Esophagus muscularis mucosa (tissue), 4 donors: ENCODE results near the gene LSM4. TPM values are rescaled to one million over a fixed set of nuclear protein-coding genes. Genes with fewer than 3 reads are reported as not detected.

Experiments
- DNase-seq: peaks from one replicate; pipeline ENCODE4 v3.0.0-alpha.2; 2017; ENCODE audit errors: extremely low spot score
- H3K27ac ChIP-seq, 4 donors: fragments of 200-600 bp; sonication (generic); replicated peaks in 1 of 4; 1 replicate in 3 of 4; 2 replicates in 1 of 4; pipeline ENCODE4 v1.5.1; 2016 to 2019; ENCODE audit warnings: mild to moderate bottlenecking in 1 of 4
- H3K27me3 ChIP-seq, 4 donors: fragments of 200-600 bp; sonication (generic); one replicate each; pipeline versions ENCODE4 v1.5.1 to v1.6.0; 2016 to 2019
- H3K36me3 ChIP-seq, 4 donors: fragments of 200-600 bp; sonication (generic); one replicate each; pipeline ENCODE4 v1.5.1; 2016 to 2019
- H3K4me1 ChIP-seq, 4 donors: fragments of 200-600 bp; sonication (generic); one replicate each; pipeline ENCODE4 v1.5.1; 2016 to 2019
- H3K4me3 ChIP-seq, 4 donors: fragments of 200-600 bp; sonication (generic); 1 replicate in 2 of 4; 2 replicates in 2 of 4; pipeline ENCODE4 v1.5.1; 2016 to 2019; ENCODE audit warnings: mild to moderate bottlenecking in 4 of 4, moderate library complexity in 1 of 4
- H3K9me3 ChIP-seq, 4 donors: fragments of 200-600 bp; sonication (generic); 1 replicate in 3 of 4; 2 replicates in 1 of 4; pipeline ENCODE4 v1.5.1; 2016 to 2019
- CTCF ChIP-seq, 3 experiments: fragments of 200-600 bp in 2 of 3; fragments of 450-650 bp in 1 of 3; sonication (generic) in 2 of 3; IDR thresholded peaks; one replicate each; pipeline ENCODE4 v1.5.1; 2017 to 2019; ENCODE audit warnings: antibody characterized with exemption in 3 of 3, mild to moderate bottlenecking in 2 of 3, moderate library complexity in 1 of 3
- EP300 ChIP-seq: sonication (generic); formaldehyde crosslinking; IDR thresholded peaks from one replicate; pipeline ENCODE4 v1.6.1; 2017; ENCODE audit warnings: antibody characterized with exemption
- POLR2A ChIP-seq: fragments of 450-650 bp; IDR thresholded peaks from one replicate; pipeline ENCODE4 v1.6.1; 2017; ENCODE audit warnings: antibody characterized with exemption, moderate library complexity, mild to moderate bottlenecking, low read depth
- POLR2AphosphoS5 ChIP-seq, 2 donors: sonication (generic); formaldehyde crosslinking; IDR thresholded peaks; one replicate each; pipeline ENCODE4 v1.6.1; 2017; ENCODE audit warnings: antibody characterized with exemption in 2 of 2
- WGBS: methylation state at CpG from one replicate; pipeline ENCODE4 v1.1.5; 2018; 5-methylcytosine and 5-hydroxymethylcytosine counted together
- intact Hi-C: fragments of 100-400 bp; cut with DNase I; formaldehyde crosslinking; loops from one replicate; pipeline ENCODE4 v1.15.1; 2023
- total RNA-seq, 4 donors: library from RNA; depleted of rRNA; stranded (reverse); fragments of >200 nt; gene quantifications; one replicate each; pipeline versions ENCODE4 v1.1.0 to v1.2.1, GENCODE V29; 2016

The LSM4 gene
- total RNA-seq, 4 donors from 2014 or later = 86.8 to 116 (median 93.9) TPM

GRCh38 chr19:18279266-18279515, 43.7 kb downstream of the LSM4 start:
- peak overlapping the region; percentile 99 to 100 (median 100) for H3K27ac ChIP-seq
- no peaks in the 10 kb centered on the region for H3K9me3 ChIP-seq
- TF ChIP-seq POLR2AphosphoS5 (IDR thresholded peaks at IDR 0.05) (no peak), CTCF (IDR thresholded peaks at IDR 0.05) (no peak), POLR2A (no peak), EP300 (no peak)
- H3K27me3 ChIP-seq = no peaks in the 10 kb centered on the region
- 1% methylated on average over 5 of the region's 5 CpGs for WGBS
- intact Hi-C loops = loop anchor here (2.0 to 5.0 kb wide), 2 partner anchors 44 to 133 kb away; partner anchors contain the start of gene LSM4
- H3K4me3 ChIP-seq = peak overlapping the region; percentile 86 to 100 (median 99)
- DNase-seq = no peak
- H3K36me3 ChIP-seq = peaks cover 4 to 22% (median 15%) of the 10 kb centered on the region in 4 donors
- H3K4me1 ChIP-seq = peaks cover 58 to 68% (median 67%) of the 10 kb centered on the region in 4 donors

DNA sequence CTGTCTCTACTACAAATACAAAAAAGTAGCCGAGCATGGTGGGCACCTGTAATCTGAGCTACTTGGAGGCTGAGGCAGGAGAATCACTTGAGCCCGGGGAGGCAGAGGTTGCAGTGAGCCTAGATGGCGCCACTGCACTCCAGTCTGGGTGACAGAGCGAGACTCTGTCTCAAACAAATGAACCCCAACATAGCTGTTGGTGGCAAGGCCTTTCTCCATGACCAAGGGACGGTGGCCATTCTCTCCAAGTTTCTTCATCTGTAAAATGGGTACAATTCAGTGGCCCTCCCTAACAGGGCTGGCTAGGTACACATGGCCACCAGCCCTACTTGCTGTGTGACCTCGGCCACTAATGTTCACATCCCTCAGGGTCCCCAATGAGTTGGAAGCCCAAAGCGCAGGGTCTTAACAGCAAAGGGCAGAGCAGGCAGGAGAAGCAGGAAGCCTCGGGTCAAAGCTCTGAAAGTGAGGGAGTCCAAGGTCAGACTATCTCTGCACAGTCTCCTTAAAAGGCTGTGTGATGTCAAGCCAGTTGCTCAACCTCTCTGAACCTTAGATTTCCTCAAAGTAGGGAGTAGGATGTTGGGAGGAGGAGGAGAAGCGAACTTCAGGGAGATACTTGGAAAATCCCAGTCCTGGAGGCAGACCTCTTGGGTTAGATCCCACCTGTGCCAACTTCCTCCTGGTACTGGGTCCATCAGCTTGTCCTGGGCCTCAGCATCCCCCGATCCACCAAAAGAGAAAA, 44.2 kb downstream of the LSM4 start:
- H3K9me3 ChIP-seq = no peaks in the 10 kb centered on the region
- no peak for DNase-seq
- peaks cover 4 to 22% (median 15%) of the 10 kb centered on the region in 4 donors for H3K36me3 ChIP-seq
- peaks cover 60 to 73% (median 72%) of the 10 kb centered on the region in 4 donors for H3K4me1 ChIP-seq
- intact Hi-C loops = loop anchor here (2.0 to 5.0 kb wide), 2 partner anchors 44 to 134 kb away; partner anchors contain the start of gene LSM4
- peak overlapping the region; percentile 86 to 100 (median 99) for H3K4me3 ChIP-seq
- peak overlapping the region; percentile 99 to 100 (median 100) for H3K27ac ChIP-seq
- no peaks in the 10 kb centered on the region for H3K27me3 ChIP-seq
- WGBS = 26% methylated on average over 4 of the region's 10 CpGs
- TF ChIP-seq CTCF (IDR thresholded peaks at IDR 0.05) (peak in 1 of 3 experiments; percentile 13), POLR2A (no peak), POLR2AphosphoS5 (IDR thresholded peaks at IDR 0.05) (peak in 1 of 2 donors; percentile 60), EP300 (no peak)

DNA sequence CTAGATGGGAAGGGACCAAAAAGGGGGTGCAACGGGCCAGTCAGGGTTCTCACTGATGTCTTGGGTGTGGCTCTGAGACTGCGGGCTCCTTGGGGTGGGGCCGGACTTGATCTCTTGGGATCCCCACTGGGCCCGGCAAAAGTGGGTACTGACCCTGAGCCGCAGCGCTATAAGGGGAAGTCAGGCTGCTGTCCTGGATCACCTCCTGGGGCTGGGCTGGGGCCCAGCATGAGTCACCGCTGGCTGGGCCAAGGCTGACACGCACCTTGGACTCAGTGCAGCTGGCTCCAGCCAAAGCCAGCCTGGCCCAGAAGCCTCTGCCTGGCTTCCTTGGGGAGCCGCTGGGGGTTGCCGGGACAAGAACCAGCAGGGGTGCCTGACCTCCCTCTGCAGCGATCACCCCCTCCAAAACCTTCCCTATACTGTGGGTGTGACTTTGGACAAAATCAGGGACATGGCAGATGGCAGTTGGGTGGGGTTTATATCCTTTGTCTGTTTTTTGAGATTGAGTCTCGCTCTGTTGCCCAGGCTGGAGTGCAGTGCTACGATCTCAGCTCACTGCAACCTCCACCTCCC, 48.0 kb downstream of the LSM4 start:
- H3K27ac ChIP-seq = peak overlapping the region; percentile 78 to 100 (median 100)
- H3K36me3 ChIP-seq = peaks cover 4 to 22% (median 12%) of the 10 kb centered on the region in 4 donors
- H3K4me3 ChIP-seq = peak overlapping the region; percentile 5 to 24 (median 16)
- peaks cover 45 to 75% (median 70%) of the 10 kb centered on the region in 4 donors for H3K4me1 ChIP-seq
- intact Hi-C loops = loop anchor here (5.0 kb wide), 2 partner anchors 67 to 137 kb away; partner anchors contain the start of gene PGPEP1
- DNase-seq = peak; percentile 95
- H3K9me3 ChIP-seq = no peaks in the 10 kb centered on the region
- 26% methylated on average over 6 of the region's 13 CpGs for WGBS
- TF ChIP-seq EP300 (no peak), POLR2AphosphoS5 (IDR thresholded peaks at IDR 0.05) (peak; percentile 82 to 94), POLR2A (no peak), CTCF (IDR thresholded peaks at IDR 0.05) (peak in 1 of 3 experiments; percentile 10)
- H3K27me3 ChIP-seq = no peaks in the 10 kb centered on the region

GRCh38 chr19:18274219-18274780, 48.6 kb downstream of the LSM4 start, which contains the start of gene IQCN:
Gene IQCN (minus strand): TSS chr19:18274452. CDS start chr19:18269478, 4,974 bp downstream.
- Histone ChIP-seq H3K4me1 (peaks cover 45 to 75% (median 69%) of the 10 kb centered on the region in 4 donors), H3K27ac (peak within 1 kb of the TSS; percentile 78 to 100 (median 100)), H3K36me3 (peaks cover 4 to 23% (median 11%) of the 10 kb centered on the region in 4 donors), H3K27me3 (no peaks in the 10 kb centered on the region), H3K9me3 (no peaks in the 10 kb centered on the region), H3K4me3 (peak within 1 kb of the TSS; percentile 5 to 24 (median 16))
- intact Hi-C loops = loop anchor here (5.0 kb wide), 1 partner anchor 68 kb away; the partner anchor contains the start of gene PGPEP1
- TF ChIP-seq EP300 (no peak), POLR2A (no peak), CTCF (IDR thresholded peaks at IDR 0.05) (no peak), POLR2AphosphoS5 (IDR thresholded peaks at IDR 0.05) (no peak)
- DNase-seq = no peak
- 75% methylated on average over 6 of the region's 9 CpGs for WGBS
